Astrocyte (in vitro differentiated cells and primary cell): ENCODE measurements around the gene TMPRSS6. TPM values are rescaled to one million over a fixed set of nuclear protein-coding genes. Genes with fewer than 3 reads are reported as not detected.

ENCODE experiments used
- DNase-seq: peaks from one replicate; pipeline ENCODE4 v3.0.0-alpha.2; 2010; ENCODE audit warnings: low read depth
- FAIRE-seq: peaks from 2 replicates; lab custom pipeline; 2011; peaks lifted over from hg19 to GRCh38; lab: Jason Lieb, UNC
- H2AFZ ChIP-seq: 2 replicates; pipeline ENCODE4 v1.6.0; 2012; ENCODE audit warnings: low read depth, low read length, inconsistent platforms
- H3K27ac ChIP-seq: 2 replicates; pipeline ENCODE4 v1.5.1; 2011; ENCODE audit warnings: low read depth, low read length, inconsistent platforms
- H3K27me3 ChIP-seq: 2 replicates; pipeline ENCODE4 v1.6.0; 2011; ENCODE audit warnings: low read length, inconsistent platforms; ENCODE audit not compliant: insufficient read depth
- H3K36me3 ChIP-seq: 2 replicates; pipeline ENCODE4 v1.5.1; 2011; ENCODE audit warnings: low read length, inconsistent platforms; ENCODE audit not compliant: insufficient read depth
- H3K4me1 ChIP-seq: 2 replicates; pipeline ENCODE4 v1.5.1; 2011; ENCODE audit warnings: low read length, inconsistent platforms; ENCODE audit not compliant: insufficient read depth
- H3K4me2 ChIP-seq: 2 replicates; pipeline ENCODE4 v1.6.0; 2012; ENCODE audit warnings: low read length, inconsistent platforms
- H3K4me3 ChIP-seq: 2 replicates; pipeline ENCODE4 v1.5.1; 2011; ENCODE audit warnings: low read depth, mild to moderate bottlenecking, low read length, inconsistent platforms; ENCODE audit not compliant: insufficient read depth
- H3K79me2 ChIP-seq: 2 replicates; pipeline ENCODE4 v1.6.0; 2012; ENCODE audit warnings: mild to moderate bottlenecking, low read length, inconsistent platforms; ENCODE audit not compliant: insufficient read depth
- H3K9ac ChIP-seq: 2 replicates; pipeline ENCODE4 v1.6.0; 2012; ENCODE audit warnings: mild to moderate bottlenecking, low read length, inconsistent platforms
- H3K9me3 ChIP-seq: 2 replicates; pipeline ENCODE4 v1.5.1; 2012; ENCODE audit warnings: low read depth, mild to moderate bottlenecking, low read length, inconsistent platforms; ENCODE audit not compliant: insufficient read depth
- H4K20me1 ChIP-seq: 2 replicates; pipeline ENCODE4 v1.6.0; 2012; ENCODE audit warnings: low read length, inconsistent platforms; ENCODE audit not compliant: insufficient read depth
- H3K27ac Mint-ChIP-seq: one replicate; pipeline ENCODE4 v1.8.0; 2021; ENCODE audit warnings: mild to moderate bottlenecking, mixed read lengths; ENCODE audit not compliant: unreplicated experiment
- H3K27me3 Mint-ChIP-seq: one replicate; pipeline ENCODE4 v1.8.0; 2021; ENCODE audit warnings: low read depth, mixed read lengths; ENCODE audit not compliant: unreplicated experiment
- H3K36me3 Mint-ChIP-seq: one replicate; pipeline ENCODE4 v1.8.0; 2021; ENCODE audit warnings: low read depth, mixed read lengths; ENCODE audit not compliant: unreplicated experiment
- H3K4me1 Mint-ChIP-seq: one replicate; pipeline ENCODE4 v1.8.0; 2021; ENCODE audit warnings: low read depth, mixed read lengths; ENCODE audit not compliant: unreplicated experiment
- H3K4me3 Mint-ChIP-seq: one replicate; pipeline ENCODE4 v1.8.0; 2021; ENCODE audit warnings: mild to moderate bottlenecking, moderate library complexity, mixed read lengths; ENCODE audit not compliant: unreplicated experiment
- H3K9me3 Mint-ChIP-seq: one replicate; pipeline ENCODE4 v1.8.0; 2021; ENCODE audit warnings: mild to moderate bottlenecking, mixed read lengths; ENCODE audit not compliant: unreplicated experiment
- EZH2 ChIP-seq: IDR thresholded peaks from 2 replicates; pipeline ENCODE4 v1.6.1; 2012; ENCODE audit warnings: mild to moderate bottlenecking, low read length, inconsistent platforms; ENCODE audit not compliant: insufficient read depth
- total RNA-seq: library from RNA; stranded (reverse); gene quantifications from 2 replicates; pipeline ENCODE4 v1.2.1, GENCODE V29; 2021
- TF ChIP-seq, protein P1 (sequence below): IDR thresholded peaks from 2 replicates; pipeline ENCODE4 v1.5.1; 2011; ENCODE audit warnings: low read depth, mild to moderate bottlenecking, inconsistent platforms, low read length, moderate library complexity; ENCODE audit not compliant: insufficient read depth

Gene TMPRSS6
- total RNA-seq, 1 donor from 2014 or later, result not detected

- no peak overlapping the region for H3K27ac Mint-ChIP-seq
- Histone ChIP-seq H3K79me2 (peaks cover 8% of the 10 kb centered on the region), H3K36me3 (peaks cover 3% of the 10 kb centered on the region), H3K4me2 (no peak overlapping the region), H2AFZ (no peak overlapping the region), H3K4me1 (peaks cover 5% of the 10 kb centered on the region), H3K9ac (no peak overlapping the region), H3K9me3 (no peaks in the 10 kb centered on the region), H3K27me3 (no peaks in the 10 kb centered on the region), H4K20me1 (peaks cover 25% of the 10 kb centered on the region), H3K27ac (no peak overlapping the region), H3K4me3 (no peak overlapping the region)
- FAIRE-seq, result no peak
- peaks cover 4% of the 10 kb centered on the region for H3K4me1 Mint-ChIP-seq
- H3K36me3 Mint-ChIP-seq, result peaks cover 23% of the 10 kb centered on the region
- TF ChIP-seq EZH2, result no peak
- TF ChIP-seq, protein P1, sequence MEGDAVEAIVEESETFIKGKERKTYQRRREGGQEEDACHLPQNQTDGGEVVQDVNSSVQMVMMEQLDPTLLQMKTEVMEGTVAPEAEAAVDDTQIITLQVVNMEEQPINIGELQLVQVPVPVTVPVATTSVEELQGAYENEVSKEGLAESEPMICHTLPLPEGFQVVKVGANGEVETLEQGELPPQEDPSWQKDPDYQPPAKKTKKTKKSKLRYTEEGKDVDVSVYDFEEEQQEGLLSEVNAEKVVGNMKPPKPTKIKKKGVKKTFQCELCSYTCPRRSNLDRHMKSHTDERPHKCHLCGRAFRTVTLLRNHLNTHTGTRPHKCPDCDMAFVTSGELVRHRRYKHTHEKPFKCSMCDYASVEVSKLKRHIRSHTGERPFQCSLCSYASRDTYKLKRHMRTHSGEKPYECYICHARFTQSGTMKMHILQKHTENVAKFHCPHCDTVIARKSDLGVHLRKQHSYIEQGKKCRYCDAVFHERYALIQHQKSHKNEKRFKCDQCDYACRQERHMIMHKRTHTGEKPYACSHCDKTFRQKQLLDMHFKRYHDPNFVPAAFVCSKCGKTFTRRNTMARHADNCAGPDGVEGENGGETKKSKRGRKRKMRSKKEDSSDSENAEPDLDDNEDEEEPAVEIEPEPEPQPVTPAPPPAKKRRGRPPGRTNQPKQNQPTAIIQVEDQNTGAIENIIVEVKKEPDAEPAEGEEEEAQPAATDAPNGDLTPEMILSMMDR, result no peak
- no peak for DNase-seq
- H3K9me3 Mint-ChIP-seq, result no peaks in the 10 kb centered on the region
- H3K4me3 Mint-ChIP-seq, result no peak overlapping the region
- H3K27me3 Mint-ChIP-seq, result peaks cover 6% of the 10 kb centered on the region
Measured at GRCh38 chr22:37054600-37055365, 54.7 kb downstream of the TMPRSS6 start.

- no peak overlapping the region for H2AFZ ChIP-seq
- peaks cover 5% of the 10 kb centered on the region for H3K4me1 ChIP-seq
- H3K36me3 ChIP-seq, result peaks cover 3% of the 10 kb centered on the region
- no peak for DNase-seq
- Mint-ChIP-seq H3K27me3 (peaks cover 6% of the 10 kb centered on the region), H3K4me3 (no peak overlapping the region), H3K4me1 (peaks cover 4% of the 10 kb centered on the region), H3K9me3 (no peaks in the 10 kb centered on the region), H3K36me3 (peaks cover 23% of the 10 kb centered on the region), H3K27ac (no peak overlapping the region)
- H3K27me3 ChIP-seq, result no peaks in the 10 kb centered on the region
- TF ChIP-seq EZH2, result no peak
- TF ChIP-seq, protein P1, result no peak
- no peak overlapping the region for H3K9ac ChIP-seq
- H3K9me3 ChIP-seq, result no peaks in the 10 kb centered on the region
- FAIRE-seq, result no peak
- H3K27ac ChIP-seq, result no peak overlapping the region
- no peak overlapping the region for H3K4me3 ChIP-seq
- no peak overlapping the region for H3K4me2 ChIP-seq
- peaks cover 25% of the 10 kb centered on the region for H4K20me1 ChIP-seq
- peaks cover 8% of the 10 kb centered on the region for H3K79me2 ChIP-seq
Measured at GRCh38 chr22:37054056-37054395, 55.5 kb downstream of the TMPRSS6 start.

- Histone ChIP-seq H3K4me2 (no peak overlapping the region), H3K27me3 (no peaks in the 10 kb centered on the region), H3K9me3 (no peaks in the 10 kb centered on the region), H3K4me3 (no peak overlapping the region), H2AFZ (no peak overlapping the region), H3K4me1 (peaks cover 5% of the 10 kb centered on the region), H4K20me1 (peaks cover 25% of the 10 kb centered on the region), H3K9ac (no peak overlapping the region), H3K79me2 (peaks cover 8% of the 10 kb centered on the region), H3K27ac (no peak overlapping the region), H3K36me3 (peaks cover 3% of the 10 kb centered on the region)
- Mint-ChIP-seq H3K9me3 (no peaks in the 10 kb centered on the region), H3K27ac (no peak overlapping the region), H3K36me3 (peaks cover 23% of the 10 kb centered on the region), H3K4me1 (peaks cover 4% of the 10 kb centered on the region), H3K4me3 (peak overlapping the region; percentile 34), H3K27me3 (peaks cover 6% of the 10 kb centered on the region)
- DNase-seq, result no peak
- no peak for FAIRE-seq
- no peak for TF ChIP-seq EZH2
Measured at GRCh38 chr22:37053310-37054055, 56.0 kb downstream of the TMPRSS6 start.
